Measurements from ENCODE around the gene RBM47.
"Not testable (repeated sequence)": the region's sequence is repeated elsewhere in the genome, so short reads cannot be mapped to it uniquely, and the experiment has no call there.

The RBM47 gene

DNA sequence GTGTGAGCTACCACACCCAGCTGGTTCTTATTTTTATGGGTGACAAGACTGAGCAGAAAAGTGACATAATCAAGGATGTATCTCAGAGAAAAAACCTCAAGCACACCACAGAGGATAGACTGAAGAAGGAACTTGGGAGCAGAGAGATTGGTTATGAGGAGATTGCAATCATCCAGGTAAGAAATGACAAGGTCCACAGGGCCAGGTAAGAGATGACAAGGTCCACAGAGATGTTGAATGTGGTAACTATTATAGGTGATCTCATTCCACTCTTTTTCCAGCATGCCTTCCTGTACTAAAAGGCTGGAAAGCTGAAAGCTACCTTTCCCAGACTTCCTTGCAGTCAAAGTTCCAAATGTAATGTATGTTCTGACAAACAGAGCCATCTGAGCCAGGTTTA, 15.9 kb upstream of the RBM47 start:
- TF ChIP-seq, protein P1, sequence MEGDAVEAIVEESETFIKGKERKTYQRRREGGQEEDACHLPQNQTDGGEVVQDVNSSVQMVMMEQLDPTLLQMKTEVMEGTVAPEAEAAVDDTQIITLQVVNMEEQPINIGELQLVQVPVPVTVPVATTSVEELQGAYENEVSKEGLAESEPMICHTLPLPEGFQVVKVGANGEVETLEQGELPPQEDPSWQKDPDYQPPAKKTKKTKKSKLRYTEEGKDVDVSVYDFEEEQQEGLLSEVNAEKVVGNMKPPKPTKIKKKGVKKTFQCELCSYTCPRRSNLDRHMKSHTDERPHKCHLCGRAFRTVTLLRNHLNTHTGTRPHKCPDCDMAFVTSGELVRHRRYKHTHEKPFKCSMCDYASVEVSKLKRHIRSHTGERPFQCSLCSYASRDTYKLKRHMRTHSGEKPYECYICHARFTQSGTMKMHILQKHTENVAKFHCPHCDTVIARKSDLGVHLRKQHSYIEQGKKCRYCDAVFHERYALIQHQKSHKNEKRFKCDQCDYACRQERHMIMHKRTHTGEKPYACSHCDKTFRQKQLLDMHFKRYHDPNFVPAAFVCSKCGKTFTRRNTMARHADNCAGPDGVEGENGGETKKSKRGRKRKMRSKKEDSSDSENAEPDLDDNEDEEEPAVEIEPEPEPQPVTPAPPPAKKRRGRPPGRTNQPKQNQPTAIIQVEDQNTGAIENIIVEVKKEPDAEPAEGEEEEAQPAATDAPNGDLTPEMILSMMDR (IDR thresholded peaks at IDR 0.05; ENCODE audit: extremely low read depth, missing control alignments): no peak
- DNase-seq (ENCODE audit: low spot score): no peak

DNA sequence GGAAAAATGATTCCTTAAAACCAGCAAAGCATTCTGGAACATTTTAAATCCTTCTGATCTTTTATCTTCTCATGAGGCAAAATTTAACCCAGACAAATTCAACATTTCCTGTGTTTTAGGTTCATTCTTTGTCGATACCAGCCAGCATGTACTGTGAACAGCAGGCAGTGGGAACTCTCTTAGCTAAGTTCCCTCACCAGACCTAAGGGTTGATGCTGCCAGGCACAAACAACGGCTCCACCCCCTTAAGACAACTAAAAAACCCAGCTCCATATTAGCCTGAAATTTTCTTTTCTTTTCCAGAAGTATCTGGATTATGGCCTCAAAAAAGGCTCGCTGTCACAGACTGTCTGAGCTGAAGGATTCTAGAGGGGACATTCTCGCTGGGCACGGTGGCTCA, 2.4 kb upstream of the RBM47 start:
- DNase-seq (ENCODE audit: low spot score): no peak
- TF ChIP-seq, protein P1 (IDR thresholded peaks at IDR 0.05; ENCODE audit: extremely low read depth, missing control alignments): no peak

DNA sequence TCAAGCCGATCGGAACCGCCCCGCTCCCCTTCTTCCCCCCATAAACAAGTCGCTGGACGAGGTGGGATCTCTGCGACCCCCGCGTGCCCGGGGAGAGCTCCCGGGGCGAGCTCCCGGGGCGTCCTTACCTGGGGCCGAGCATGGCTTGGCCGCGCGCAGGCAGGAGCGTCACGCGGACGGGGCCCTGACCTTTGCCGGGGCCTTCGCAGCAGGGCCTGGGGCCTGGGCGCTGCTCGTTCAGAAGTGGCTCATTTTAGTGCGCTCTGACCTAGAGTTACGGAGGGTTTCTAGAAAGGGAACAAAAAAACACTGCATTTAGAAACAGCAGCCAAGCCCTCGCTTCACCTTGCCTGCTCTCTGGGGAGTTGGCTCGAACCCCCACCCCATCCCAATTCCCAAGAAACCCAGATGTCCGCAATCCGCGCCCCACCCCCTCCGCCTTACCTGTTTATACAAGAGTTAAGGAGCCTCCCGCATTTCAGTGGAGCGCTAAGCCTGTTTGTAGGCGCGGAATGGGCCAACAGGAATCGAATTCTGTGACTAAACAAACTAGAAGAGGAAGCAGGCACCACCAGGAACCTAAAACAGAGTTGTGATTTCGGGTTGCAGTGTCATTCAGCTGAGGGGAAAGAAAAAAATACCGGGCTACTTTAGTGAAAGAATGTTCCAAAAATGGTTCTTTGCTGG, 814 bp upstream of the RBM47 start:
- TF ChIP-seq, protein P1 (IDR thresholded peaks at IDR 0.05; ENCODE audit: extremely low read depth, missing control alignments): no peak
- peak; percentile 81 for DNase-seq (ENCODE audit: low spot score)

DNA sequence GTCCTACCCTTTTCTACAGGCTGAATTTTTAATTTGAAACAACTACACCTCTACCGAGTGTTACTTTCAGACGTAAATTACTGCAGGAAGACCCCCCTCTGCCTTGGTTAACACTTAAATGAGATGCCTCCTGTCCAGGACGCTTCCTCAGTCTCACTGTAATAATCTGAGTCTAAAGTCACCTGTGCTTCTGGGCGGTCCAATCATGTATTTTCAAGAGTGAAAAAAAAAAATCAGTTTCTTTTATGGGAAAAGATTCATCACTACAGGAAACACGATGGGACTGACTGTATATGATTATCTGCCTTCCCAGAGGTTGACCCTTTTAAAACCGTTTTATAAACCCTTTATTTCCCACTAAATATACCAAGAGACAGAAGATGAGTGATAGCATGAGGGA, 776 bp downstream of the RBM47 start:
- DNase-seq (ENCODE audit: low spot score): no peak

DNA sequence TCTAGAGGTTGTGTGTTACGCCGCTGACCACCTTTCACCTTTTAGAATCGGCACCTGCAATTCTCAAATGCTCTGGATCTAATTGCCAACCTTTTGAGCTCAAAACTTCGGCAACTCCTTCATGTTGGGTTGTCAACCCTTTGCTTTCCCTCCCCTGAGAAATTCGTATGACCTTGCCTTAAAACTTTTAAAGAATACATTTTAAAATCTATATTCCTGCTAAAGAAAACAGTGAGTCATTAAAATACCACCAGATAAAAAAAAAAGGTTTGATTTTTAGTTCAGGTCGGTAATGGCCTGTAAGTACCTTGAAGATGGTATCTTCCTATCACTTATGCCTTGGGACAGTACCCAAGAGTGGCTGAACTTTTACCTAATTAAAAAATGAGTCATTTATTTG, 1.3 kb downstream of the RBM47 start:
- DNase-seq (ENCODE audit: low spot score): not testable (repeated sequence)

More for the DNA sequence above, 776 bp downstream of the RBM47 start:
- TF ChIP-seq, protein P1 (IDR thresholded peaks at IDR 0.05; ENCODE audit: extremely low read depth, missing control alignments): no peak

DNA sequence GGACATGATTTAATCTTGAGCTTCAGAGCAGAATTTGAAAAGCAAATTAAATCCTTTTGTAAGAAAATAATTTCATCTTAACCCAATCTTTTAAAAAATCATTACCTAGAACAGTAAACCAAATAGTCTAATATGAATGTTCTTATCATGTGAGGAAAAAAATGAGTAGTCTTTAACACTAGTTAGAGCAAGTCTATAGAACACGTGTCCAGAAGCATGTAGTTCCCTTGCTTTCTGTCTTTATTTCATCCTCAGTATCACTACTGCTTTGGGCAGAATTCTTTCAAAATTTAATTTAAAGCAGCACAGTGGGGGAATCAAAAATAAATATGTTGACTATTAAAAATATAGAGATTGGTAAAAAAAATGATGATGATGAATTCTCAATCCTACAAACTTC, 2.1 kb downstream of the RBM47 start:
- TF ChIP-seq, protein P1 (IDR thresholded peaks at IDR 0.05; ENCODE audit: extremely low read depth, missing control alignments): no peak
- DNase-seq (ENCODE audit: low spot score): no peak

DNA sequence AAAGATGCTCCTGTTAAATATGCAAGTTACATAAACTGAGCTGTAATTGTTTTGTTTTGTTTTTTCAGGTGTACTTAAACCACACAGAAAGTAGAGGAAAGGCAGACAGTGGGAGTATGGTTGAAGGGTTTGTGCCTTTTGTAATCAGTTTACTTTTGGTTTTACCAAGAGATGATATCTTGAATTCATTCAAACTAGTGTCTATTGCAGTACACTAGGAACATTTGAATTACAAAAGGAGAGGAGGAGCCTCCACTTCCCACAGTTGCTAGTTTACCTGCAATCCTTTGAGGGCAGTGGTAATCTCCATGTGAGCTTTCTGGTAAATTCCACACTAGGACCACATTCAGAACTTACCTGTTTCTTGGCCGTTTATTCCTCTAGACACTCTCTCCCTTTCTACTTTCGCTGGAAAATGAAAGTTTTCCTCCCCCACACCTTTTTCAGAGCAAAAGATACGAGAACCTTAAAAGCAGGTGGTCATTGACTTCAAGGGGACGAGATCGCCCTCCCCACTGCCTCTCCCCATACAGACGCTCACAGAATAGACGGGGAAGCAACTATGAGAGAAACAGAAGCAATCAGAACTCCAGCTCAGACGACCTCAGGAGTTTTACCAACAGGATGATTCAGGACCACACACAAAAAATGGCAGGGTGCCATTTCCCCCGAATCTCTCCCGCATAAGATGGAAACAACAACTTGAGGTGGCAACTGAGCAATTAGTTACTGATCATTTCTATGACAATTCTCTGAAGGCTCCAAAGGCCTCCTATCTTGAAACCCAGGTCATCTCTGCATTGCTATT, 3.3 kb downstream of the RBM47 start:
- TF ChIP-seq, protein P1 (IDR thresholded peaks at IDR 0.05; ENCODE audit: extremely low read depth, missing control alignments): no peak
- no peak for DNase-seq (ENCODE audit: low spot score)

All from GM20000 (cell line).